NCI-H128 (cell line): ENCODE measurements around the gene COL17A1.

Experiments used
- DNase-seq: peaks from one replicate; lab custom pipeline; 2025; ENCODE audit not compliant: unreplicated experiment; lab: John Stamatoyannopoulos, UW

The COL17A1 gene

DNA sequence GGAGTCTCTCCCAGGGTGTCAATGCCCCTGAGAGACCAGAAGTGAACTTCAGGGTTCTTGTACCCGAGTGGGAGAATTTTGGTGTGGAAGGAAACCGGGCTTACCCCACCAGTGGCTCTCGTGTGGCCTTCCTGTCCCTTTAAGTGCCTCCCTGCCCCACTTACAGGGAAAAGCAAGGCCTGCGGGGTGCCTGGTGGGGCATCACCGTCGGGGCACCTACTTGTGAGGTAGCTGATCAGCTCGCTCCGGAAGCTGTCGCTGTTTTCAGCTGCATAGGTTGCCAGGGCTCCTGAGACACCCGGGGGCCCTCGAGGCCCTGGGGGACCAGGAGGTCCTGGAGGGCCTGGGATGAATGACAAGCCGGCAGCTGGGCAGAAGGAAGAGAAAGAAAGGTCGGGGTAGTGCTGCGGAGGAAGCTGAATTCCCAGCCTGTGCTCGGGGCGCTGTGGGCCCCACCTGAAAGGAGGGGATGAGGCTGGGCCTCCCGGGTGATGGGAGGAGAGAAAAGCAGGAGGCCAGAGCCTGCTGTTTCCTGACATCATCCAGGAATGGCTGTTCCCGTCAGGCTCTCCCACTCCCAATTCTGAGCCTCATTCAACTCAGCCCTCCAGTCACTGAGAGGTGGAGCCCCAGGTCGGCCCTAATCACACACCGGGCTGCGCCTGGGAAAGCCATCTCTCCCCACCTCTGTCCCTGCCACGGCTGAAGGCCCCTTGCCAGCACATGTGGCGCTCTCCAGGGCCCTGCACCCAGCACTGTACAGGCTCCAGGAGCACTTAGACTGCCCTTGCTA lies 51.1 kb downstream of the COL17A1 start:
- no peak for DNase-seq

DNA sequence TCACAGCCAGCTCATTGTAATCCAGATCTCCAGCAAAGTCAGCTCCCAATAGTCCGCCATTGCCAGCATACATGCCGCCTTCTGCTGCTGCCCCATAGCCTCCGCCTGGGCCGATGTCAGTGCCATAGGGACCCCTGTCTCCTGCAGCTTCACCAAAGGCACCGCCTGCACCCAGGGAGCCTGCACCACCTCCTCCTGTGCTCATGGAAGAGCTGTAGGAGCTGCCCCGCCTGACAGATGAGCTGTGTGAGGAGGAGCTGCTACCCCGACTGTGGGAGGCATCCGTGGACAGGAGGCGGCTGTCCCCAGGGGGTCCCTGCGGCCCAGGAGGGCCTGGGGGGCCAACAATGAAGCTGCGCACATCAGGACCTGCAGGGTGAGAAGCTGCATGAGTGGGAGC lies 51.7 kb downstream of the COL17A1 start:
- no peak for DNase-seq

DNA sequence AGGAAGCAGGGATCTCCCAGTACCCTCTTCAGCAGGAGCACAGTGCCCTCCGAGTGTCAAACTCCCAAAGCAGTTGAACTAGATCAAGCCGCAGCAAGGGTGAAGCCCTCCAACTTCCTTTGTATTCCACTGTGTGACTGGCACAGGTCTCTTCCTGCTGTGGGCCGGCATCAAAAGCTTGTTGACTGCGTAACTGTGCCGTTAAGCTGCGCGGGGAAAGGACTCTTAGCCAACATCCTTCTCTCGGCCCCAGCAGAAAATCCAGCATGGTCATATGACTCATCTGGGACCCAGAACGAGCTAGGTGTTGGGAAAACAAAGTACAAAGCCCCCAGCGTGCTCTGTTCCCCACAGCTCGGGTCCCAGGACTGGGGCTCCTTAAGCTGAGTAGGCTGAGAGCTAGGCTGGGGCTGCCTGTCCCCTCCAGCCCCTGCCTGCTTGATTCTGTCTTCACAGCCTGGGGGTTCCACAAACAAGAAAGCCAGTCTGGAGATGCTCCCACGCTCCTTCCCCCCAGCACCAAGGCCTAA lies 52.2 kb downstream of the COL17A1 start:
- no peak for DNase-seq

DNA sequence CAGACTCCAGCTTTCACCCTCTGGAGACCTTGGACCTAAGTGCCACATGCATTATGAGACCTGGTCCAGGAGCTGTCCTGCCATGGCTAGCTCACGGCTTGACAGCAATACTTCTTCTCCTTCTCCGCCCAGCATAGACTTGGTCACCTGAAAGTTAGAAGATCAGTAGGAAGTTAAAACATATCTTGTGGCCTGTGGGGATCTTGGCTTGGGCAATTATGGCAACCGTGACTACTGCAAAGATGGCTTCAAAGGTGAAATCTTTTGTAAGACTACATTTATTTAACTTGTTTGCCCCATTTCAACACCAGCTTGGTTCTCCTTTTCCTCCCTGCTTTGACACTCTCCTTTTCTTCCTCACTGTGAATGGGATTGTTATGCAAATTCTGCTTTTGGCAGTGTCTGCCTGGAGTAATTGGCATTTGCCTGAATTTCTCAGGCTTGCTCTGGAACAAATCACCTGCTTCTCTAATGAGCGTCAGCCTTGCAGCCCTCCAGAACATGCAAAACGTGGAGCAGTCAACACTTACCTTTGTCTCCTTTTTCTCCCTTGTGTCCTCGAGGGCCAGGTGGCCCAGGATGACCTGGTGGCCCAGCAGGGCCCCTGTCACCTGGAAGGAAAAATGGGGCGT lies 53.4 kb downstream of the COL17A1 start:
- no peak for DNase-seq

DNA sequence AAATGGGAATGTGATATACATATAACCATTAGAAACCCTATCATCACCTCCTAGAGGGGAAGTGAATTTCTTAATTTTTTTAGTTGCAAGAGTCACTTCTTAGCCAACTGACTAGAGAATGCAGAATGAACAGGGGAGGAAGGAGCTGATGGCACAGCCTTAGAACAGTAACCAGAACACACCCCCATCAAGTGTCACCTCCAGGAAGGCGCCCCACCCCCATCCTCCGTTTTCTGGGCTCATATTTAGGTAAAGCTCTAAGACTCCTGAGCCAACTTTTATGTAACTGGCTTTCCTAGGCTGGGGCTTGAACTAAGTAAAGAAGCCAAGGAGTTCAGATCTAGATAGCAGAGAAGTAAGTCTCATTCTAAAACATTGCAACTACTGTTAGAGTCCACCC lies 54.0 kb downstream of the COL17A1 start:
- DNase-seq: no peak

DNA sequence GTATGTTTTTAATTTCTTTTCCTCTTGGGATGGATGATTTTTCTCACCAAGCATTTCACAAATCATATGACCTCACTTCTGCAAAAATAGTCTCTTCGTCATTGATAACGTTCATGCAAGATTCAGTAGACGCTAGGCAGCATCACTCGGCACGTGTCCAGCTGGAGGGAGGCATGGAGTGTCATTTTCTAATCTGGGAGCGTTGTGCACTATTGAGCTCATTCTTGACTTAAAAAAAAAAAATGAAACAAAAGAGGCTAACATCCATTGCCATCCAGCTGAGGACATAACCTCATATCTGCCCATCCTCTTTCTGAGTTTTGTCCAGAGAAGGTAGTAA lies 56.2 kb downstream of the COL17A1 start:
- DNase-seq: no peak

DNA sequence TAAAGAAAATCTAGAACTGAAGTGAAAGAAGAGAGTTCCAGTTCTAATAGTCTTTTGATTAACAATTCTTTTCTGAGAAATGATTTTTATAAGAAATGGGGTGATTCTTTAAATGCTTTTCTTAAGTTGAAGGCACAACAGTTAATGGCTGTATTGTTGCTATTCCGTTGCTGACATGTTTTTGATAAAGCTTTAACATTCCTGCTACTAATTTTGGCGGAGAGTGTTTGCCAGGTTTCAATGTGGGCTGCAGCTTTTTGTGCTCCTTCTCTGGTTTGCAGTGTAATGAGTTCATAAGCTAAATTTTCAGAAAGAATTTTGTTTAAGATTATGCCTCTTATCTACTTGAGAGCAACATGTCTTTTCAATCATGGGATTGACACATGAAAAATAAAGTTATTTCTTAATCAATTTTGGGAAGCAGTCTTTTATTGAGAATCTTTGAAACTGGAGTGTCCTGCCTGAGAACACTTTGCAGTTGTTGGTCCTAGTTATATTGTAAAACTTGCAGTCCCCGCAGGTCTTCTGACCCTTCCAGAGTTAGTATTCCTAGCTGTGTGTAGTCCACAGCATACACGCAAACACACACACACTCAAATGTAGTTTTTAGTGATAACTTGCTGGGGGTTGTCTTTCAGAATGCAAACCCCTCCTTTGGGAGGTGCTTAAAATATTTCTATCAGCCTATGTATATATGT lies 56.7 kb downstream of the COL17A1 start:
- DNase-seq: no peak

DNA sequence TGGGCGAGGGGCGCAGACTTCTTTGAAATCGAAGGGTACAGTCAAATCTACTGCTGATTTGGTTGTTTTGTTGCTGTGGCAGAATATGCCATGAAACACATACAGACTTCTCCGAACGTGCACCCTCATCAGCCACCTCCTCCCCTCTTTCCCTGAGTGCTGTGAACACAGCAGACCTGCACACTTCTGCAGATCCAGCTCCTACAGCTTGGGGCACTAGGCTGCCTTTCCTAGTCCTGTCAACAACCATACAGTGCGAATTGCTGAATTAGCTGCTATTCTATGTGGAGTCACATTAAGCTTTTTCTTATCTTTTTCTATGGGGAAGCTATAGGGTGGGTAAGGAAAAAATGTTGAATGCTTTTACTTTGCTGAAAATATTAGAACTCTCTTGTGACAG lies 57.5 kb downstream of the COL17A1 start:
- DNase-seq: no peak

DNA sequence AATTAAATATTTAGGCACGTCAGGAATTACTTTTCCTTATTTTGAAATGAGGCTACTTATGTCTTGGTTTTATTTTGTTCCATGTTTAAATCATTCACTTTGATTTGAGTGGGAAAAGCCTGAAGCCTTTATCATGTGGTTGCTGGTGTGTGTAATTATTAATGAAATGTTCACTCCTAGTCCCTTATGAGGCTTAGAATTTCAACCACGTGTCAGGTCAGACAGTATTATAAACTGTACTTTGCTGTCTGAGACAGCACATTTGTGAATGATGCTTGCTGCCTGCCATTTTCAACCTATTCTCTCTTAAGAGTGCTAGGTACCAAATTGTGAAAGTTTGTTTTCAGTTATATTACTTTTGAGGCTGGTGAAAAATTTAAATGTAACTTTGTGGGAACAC lies 58.9 kb downstream of the COL17A1 start:
- DNase-seq: no peak

DNA sequence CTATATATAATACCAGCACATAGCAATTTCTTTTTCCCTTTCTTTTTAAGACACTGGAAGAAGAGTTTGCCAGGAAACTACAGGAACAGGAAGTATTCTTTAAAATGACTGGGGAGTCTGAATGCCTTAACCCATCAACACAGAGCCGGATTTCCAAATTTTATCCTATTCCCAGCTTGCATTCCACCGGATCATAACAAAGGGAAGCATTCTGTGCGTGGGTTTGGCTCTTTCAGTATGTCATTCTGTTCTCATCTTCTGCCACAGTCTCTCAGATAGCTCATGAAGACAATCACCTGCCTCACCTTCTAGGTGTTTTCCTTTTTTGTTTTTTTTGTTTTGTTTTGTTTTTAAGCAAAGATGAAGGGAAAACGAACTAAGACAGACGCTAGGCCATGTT lies 60.2 kb downstream of the COL17A1 start:
- no peak for DNase-seq

DNA sequence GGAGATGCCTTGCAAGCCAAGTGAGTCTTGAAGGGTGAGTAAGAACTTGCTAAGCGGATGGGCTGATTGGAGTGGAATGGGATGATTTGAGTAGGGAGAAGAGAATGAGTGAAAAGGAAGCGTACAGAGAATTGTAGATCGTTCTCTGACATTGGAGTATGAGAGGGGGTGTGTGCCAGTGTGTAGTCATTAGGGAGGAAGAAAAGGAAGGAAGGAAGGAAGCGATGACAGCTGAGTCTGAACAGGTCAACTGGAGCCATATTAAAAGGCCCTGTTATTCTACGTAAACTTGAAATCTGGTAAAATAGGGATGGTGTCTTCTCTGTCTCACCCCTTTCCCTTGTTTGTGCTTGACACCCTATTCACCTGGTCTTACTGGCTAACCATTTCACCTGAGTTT lies 63.7 kb downstream of the COL17A1 start:
- no peak for DNase-seq

DNA sequence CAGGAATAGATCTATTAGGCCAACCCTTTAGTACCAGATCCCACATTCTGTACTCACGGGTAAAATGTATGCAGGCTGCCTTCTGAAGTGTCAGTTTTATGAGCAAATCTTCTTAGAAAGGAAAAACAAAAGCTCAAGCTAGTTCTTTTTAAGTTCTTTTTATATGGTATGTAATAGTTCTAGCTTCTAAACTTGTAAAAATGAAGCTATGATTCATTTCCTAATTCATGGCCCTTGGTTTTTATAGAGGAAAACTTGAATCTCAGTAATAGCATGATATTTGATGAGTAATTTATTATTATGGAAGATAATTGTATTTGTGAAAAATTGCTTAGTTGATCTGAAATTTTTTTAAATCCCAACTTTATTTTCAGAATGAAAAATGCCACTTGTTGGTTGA lies 64.4 kb downstream of the COL17A1 start:
- no peak for DNase-seq

DNA sequence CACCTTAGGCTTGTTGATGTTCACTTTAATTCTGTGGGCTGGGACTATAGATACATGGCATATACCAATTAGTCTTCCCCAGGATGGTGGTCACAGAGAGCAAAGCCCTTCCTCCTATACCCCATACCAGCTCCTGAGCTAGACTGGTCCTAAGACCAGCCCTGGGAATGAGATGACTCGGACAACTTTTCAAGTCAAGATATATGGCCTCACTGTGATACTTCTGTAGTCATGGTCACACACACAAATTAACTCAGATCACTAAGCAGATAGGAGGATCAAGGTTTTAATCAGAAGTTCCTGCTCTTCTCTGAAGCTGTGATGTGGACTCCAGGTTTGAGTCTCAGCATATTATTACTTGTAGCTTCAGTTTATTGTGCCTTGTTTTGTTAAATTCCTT lies 65.7 kb downstream of the COL17A1 start:
- DNase-seq: no peak

DNA sequence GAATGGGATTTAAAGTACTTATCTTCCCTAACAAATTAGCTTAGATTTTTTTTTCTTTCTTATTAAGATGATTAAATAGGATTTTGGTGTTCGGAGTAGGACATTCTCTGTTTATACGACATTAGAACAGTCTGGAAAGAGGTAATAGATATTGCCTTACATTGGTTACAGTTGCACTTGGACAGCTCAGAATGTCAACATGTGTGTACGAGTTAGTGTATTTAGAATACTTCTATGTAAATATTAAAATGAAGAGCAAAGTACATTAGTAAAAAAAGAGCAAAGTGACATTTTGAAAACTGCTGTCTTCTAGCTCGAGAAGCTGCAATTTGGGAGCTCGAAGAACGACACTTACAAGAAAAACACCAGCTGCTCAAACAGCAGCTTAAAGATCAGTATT lies 67.2 kb downstream of the COL17A1 start:
- no peak for DNase-seq

DNA sequence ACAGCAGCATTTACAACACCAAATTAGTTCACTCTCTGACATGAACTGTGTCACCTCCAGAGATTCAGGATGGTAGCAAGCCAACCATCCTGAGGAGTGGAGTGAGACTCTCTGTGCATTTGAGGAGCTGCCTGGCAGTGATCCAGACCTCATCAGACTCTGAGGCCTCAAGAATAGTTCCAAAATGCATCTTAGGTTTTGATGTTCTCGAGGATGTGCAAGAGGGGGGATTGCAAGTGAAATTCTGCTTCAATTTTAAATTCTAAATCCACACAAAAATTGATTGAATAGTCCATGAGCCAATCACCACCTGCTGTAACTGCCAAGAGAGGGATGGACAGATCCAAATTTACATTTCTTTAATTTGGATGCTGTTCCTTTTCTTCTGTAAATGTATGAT lies 69.0 kb downstream of the COL17A1 start:
- no peak for DNase-seq

DNA sequence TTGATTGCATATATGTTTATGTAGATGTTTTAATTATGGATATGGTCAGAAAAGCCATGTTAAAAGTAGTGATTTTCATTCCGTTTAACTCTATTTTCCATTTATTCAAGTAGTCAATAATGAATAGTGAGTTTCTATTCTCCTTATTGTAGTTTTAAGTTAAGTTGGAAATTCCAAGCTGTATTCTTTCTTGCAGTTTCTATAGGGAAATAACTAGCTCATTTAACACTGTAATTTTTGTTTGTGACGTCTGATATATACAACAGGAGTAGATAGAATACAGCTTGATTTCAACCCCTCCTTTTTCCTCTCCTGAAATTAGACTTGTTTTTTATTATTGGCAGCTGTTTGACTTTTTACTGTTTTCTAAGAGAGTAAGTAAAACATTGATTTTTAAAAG lies 71.5 kb downstream of the COL17A1 start:
- no peak for DNase-seq

DNA sequence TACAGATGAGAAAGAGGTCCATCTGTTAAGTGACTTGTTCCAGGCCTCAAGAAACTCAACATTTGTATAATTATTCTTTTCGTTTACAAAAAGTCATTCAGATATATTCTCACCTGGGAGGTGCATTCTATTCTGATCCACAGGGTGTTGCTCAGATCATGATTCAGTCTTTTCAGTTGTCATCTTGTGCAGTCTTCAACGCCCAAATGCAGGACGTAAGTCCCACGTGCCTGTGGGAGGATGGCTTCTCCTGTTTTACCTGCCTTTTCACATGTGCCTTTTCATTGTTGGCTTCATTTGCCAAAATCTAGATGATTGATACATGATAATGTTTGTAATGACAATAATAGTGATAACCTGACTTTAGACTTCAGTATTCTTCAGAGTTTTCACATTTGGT lies 72.2 kb downstream of the COL17A1 start:
- DNase-seq: no peak

DNA sequence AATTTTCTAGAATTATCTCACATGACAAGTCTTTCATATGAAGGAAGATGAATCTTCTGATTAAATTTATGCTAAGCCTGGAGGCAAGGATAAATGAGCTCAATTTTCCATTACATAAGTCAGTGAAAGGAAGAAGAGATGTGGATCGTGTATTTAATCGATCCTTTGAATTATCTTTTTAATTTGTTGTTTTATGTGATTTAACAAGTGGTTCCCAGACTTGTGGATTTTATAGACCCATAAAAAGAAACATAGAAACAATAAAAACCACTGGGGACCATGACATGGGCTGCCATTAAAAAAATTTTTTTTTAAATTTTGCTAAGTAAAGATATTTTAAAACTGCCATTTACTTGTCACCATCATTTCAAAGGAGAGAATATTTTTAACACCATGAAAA lies 73.8 kb downstream of the COL17A1 start:
- no peak for DNase-seq

DNA sequence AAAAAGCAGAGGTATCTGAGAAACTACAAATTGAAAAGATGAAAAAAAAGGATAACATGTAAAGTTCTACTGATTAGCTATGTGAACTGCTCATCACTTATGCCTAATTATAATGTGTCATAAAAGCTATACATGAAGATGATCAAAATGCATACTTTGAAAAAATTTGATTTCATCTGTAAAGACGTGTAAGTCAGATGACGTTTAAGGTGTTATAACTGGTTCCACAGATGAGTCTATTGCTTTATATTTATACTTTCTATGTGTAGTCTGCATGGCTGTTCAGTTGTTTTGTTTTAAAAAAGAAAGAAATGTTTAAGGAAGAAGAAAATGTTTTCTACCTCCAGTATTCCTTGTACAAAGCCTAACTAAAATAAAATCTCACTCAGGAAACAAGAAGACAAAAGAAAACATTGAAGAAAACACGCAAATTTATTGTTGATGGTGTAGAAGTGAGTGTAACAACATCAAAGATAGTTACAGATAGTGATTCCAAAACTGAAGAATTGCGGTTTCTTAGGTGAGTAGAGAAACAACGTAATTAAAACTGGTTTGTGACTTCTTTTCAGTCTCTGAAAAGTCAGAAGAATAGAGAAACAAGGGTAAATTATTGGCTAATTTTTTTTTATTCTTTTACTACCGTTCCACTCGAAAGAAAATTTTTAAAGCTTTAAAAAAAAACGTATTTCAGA lies 80.4 kb downstream of the COL17A1 start:
- DNase-seq: no peak

DNA sequence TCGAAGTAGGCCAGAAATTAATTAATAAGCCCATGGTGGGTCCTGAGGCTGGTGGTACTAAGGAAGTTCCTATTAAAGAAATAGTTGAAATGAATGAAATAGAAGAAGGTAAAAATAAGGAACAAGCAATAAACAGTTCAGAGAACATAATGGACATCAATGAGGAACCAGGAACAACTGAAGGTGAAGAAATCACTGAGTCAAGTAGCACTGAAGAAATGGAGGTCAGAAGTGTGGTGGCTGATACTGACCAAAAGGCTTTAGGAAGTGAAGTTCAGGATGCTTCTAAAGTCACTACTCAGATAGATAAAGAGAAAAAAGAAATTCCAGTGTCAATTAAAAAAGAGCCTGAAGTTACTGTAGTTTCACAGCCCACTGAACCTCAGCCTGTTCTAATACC lies 82.8 kb downstream of the COL17A1 start:
- DNase-seq: no peak

DNA sequence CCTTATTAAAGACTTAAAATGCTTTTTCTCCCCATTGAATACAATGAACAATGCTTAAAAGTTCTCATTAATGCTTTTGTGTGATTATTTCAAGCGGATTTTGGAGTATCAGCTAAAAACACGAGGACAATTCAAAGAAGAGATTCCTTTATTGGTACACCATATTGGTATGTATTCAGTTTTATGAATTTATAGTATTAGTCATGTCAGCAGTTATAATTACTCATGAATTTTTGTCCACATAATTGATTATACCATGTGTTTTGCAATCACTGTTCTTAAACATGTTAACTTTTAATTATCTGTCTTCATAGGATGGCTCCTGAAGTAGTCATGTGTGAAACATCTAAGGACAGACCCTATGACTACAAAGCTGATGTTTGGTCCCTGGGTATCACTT lies 86.9 kb downstream of the COL17A1 start:
- DNase-seq: no peak

DNA sequence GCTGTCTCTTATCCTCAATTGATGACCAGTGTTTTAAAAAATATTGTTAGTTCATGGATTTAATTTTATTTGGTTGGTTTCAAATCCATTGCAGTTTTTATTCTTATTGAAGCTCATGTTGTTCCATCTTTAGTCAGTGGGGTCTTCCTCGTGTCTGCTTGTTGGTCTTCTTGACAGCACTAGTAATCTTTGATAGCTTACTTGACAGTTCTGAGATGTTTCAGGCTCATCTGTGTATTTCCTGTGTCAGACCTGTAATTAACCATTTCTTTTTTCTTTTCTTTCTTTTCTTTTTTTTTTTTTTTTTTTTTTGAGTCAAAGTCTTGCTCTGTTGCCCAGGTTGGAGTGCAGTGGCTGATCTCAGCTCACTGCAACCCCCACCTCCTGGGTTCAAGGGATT lies 90.5 kb downstream of the COL17A1 start:
- DNase-seq: no peak
